A549 (cell line): ENCODE measurements around the gene UTP25.

ENCODE experiments used
- EP300 ChIP-seq, 2 experiments: fragments of >200 bp; sonication (Bioruptor Twin); formaldehyde crosslinking; IDR thresholded peaks; 2 replicates in 1 of 2; 3 replicates in 1 of 2; pipeline ENCODE4 v1.6.1; 2016 to 2017
- FOXS1 ChIP-seq: fragments of 250-450 bp; sonication (Bioruptor Pico); IDR thresholded peaks from 2 replicates; pipeline ENCODE4 v1.5.0; 2020; ENCODE audit warnings: mild to moderate bottlenecking, moderate library complexity
- KDM1A ChIP-seq: fragments of 200-600 bp; sonication (generic); IDR thresholded peaks from 2 replicates; pipeline ENCODE4 v1.6.1; 2016; ENCODE audit warnings: low read depth, mild to moderate bottlenecking
- PHF8 ChIP-seq: fragments of 200-600 bp; sonication (generic); IDR thresholded peaks from 2 replicates; pipeline ENCODE4 v1.6.1; 2016; ENCODE audit warnings: low read depth, mild to moderate bottlenecking, antibody characterized with exemption, moderate library complexity, borderline replicate concordance
- POLR2A ChIP-seq: IDR thresholded peaks from 2 replicates; pipeline ENCODE4 v1.6.1; 2012; ENCODE audit warnings: mild to moderate bottlenecking, low read length
- ZFP36 ChIP-seq: fragments of 450-650 bp; IDR thresholded peaks from 2 replicates; pipeline ENCODE4 v1.6.1; 2014; ENCODE audit warnings: borderline replicate concordance; ENCODE audit not compliant: partially characterized antibody
- ZSCAN20 ChIP-seq: fragments of 250-450 bp; sonication (Bioruptor Pico); IDR thresholded peaks from 2 replicates; pipeline ENCODE4 v1.8.0; 2022; ENCODE audit warnings: mild to moderate bottlenecking, moderate library complexity
- TF ChIP-seq, protein P1 (sequence below): fragments of 450-650 bp; IDR thresholded peaks from 2 replicates; pipeline ENCODE4 v1.6.1; 2014; ENCODE audit warnings: antibody characterized with exemption
- TF ChIP-seq, protein P2 (sequence below): IDR thresholded peaks from 2 replicates; pipeline ENCODE4 v1.6.1; 2012
- TF ChIP-seq, protein P3 (sequence below): fragments of >200 bp; sonication (Bioruptor Twin); formaldehyde crosslinking; IDR thresholded peaks from 3 replicates; pipeline ENCODE4 v1.5.1; 2016
- TF ChIP-seq, protein P4 (sequence below): fragments of >200 bp; sonication (Bioruptor Twin); formaldehyde crosslinking; IDR thresholded peaks from 3 replicates; pipeline ENCODE4 v1.6.1; 2016
- TF ChIP-seq, protein P5 (sequence below): fragments of 200-600 bp; sonication (generic); IDR thresholded peaks from 2 replicates; pipeline ENCODE4 v1.6.1; 2016; ENCODE audit warnings: antibody characterized with exemption, mild to moderate bottlenecking, moderate library complexity

DNA sequence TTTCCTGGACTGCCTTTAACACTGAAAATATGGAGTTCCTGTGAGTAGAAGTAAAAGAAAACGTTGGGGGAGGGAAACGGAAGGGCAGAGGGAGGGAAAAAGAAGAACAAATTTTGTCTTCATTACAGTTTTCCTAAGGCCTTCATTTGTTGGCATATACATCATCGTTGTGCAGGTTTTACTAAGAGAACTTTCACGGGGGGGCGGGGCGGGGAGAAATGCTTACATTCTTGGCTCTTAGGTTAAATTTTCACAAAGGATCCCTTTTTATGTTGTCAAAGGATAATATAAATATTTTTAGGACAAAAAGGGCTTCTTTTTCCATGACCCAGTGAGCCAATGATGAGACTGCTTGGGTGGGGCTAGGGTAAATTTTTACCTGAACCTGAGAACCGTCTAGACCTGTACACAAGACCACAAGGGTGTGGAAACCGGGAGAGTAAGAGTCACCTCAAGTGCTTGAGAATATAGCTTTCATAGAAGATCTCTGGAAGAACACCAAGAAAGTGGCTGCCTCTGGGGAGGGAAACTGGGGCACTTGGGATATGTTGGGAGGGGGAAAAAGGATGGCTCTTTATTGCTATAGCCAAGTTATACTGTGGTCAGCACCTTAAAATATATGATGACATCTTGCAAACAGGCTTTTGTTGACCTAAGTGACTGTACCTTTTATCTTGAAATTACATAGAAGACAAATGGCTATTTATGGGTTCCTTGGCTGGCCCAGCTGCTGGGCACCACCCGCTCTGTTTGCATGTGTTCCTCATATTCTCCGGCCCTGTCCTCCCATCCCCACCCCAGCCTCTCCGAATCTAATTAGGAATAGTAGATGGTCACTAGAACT lies 2.0 kb upstream of the UTP25 start:
- TF ChIP-seq, protein P1, sequence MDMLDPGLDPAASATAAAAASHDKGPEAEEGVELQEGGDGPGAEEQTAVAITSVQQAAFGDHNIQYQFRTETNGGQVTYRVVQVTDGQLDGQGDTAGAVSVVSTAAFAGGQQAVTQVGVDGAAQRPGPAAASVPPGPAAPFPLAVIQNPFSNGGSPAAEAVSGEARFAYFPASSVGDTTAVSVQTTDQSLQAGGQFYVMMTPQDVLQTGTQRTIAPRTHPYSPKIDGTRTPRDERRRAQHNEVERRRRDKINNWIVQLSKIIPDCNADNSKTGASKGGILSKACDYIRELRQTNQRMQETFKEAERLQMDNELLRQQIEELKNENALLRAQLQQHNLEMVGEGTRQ, result no peak
- TF ChIP-seq, protein P2, sequence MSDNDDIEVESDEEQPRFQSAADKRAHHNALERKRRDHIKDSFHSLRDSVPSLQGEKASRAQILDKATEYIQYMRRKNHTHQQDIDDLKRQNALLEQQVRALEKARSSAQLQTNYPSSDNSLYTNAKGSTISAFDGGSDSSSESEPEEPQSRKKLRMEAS, result no peak
- TF ChIP-seq ZSCAN20 (CRISPR knock-in tag), result no peak
- TF ChIP-seq, protein P3, sequence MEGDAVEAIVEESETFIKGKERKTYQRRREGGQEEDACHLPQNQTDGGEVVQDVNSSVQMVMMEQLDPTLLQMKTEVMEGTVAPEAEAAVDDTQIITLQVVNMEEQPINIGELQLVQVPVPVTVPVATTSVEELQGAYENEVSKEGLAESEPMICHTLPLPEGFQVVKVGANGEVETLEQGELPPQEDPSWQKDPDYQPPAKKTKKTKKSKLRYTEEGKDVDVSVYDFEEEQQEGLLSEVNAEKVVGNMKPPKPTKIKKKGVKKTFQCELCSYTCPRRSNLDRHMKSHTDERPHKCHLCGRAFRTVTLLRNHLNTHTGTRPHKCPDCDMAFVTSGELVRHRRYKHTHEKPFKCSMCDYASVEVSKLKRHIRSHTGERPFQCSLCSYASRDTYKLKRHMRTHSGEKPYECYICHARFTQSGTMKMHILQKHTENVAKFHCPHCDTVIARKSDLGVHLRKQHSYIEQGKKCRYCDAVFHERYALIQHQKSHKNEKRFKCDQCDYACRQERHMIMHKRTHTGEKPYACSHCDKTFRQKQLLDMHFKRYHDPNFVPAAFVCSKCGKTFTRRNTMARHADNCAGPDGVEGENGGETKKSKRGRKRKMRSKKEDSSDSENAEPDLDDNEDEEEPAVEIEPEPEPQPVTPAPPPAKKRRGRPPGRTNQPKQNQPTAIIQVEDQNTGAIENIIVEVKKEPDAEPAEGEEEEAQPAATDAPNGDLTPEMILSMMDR, result no peak
- no peak for TF ChIP-seq POLR2A
- no peak for TF ChIP-seq PHF8
- no peak for TF ChIP-seq FOXS1 (CRISPR knock-in tag)
- TF ChIP-seq EP300 (IDR thresholded peaks at IDR 0.05), result no peak
- TF ChIP-seq, protein P4, sequence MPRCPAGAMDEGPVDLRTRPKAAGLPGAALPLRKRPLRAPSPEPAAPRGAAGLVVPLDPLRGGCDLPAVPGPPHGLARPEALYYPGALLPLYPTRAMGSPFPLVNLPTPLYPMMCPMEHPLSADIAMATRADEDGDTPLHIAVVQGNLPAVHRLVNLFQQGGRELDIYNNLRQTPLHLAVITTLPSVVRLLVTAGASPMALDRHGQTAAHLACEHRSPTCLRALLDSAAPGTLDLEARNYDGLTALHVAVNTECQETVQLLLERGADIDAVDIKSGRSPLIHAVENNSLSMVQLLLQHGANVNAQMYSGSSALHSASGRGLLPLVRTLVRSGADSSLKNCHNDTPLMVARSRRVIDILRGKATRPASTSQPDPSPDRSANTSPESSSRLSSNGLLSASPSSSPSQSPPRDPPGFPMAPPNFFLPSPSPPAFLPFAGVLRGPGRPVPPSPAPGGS, result no peak
- TF ChIP-seq ZFP36, result no peak
- TF ChIP-seq, protein P5, sequence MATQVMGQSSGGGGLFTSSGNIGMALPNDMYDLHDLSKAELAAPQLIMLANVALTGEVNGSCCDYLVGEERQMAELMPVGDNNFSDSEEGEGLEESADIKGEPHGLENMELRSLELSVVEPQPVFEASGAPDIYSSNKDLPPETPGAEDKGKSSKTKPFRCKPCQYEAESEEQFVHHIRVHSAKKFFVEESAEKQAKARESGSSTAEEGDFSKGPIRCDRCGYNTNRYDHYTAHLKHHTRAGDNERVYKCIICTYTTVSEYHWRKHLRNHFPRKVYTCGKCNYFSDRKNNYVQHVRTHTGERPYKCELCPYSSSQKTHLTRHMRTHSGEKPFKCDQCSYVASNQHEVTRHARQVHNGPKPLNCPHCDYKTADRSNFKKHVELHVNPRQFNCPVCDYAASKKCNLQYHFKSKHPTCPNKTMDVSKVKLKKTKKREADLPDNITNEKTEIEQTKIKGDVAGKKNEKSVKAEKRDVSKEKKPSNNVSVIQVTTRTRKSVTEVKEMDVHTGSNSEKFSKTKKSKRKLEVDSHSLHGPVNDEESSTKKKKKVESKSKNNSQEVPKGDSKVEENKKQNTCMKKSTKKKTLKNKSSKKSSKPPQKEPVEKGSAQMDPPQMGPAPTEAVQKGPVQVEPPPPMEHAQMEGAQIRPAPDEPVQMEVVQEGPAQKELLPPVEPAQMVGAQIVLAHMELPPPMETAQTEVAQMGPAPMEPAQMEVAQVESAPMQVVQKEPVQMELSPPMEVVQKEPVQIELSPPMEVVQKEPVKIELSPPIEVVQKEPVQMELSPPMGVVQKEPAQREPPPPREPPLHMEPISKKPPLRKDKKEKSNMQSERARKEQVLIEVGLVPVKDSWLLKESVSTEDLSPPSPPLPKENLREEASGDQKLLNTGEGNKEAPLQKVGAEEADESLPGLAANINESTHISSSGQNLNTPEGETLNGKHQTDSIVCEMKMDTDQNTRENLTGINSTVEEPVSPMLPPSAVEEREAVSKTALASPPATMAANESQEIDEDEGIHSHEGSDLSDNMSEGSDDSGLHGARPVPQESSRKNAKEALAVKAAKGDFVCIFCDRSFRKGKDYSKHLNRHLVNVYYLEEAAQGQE, result no peak
- TF ChIP-seq KDM1A, result no peak
